Parathyroid adenoma (tissue), 2 donors: ENCODE results near the gene ZIC5.

Source experiments
- H2AFZ ChIP-seq: fragments of 300-600 bp; sonication (generic); one replicate; pipeline ENCODE4 v1.7.0; 2017; ENCODE audit warnings: antibody characterized with exemption, mild to moderate bottlenecking
- H3K27ac ChIP-seq: fragments of 300-600 bp; sonication (generic); one replicate; pipeline ENCODE4 v1.7.0; 2017
- H3K27me3 ChIP-seq: fragments of 300-600 bp; sonication (generic); one replicate; pipeline ENCODE4 v1.7.0; 2017; ENCODE audit warnings: low read length; ENCODE audit not compliant: control insufficient read depth, insufficient read depth
- H3K36me3 ChIP-seq: fragments of 300-600 bp; sonication (generic); one replicate; pipeline ENCODE4 v1.7.0; 2017; ENCODE audit warnings: low read length; ENCODE audit not compliant: control insufficient read depth, insufficient read depth
- H3K4me1 ChIP-seq: fragments of 300-600 bp; sonication (generic); one replicate; pipeline ENCODE4 v1.7.0; 2017; ENCODE audit warnings: control low read depth
- H3K4me2 ChIP-seq: fragments of 300-600 bp; sonication (generic); one replicate; pipeline ENCODE4 v1.7.0; 2017; ENCODE audit warnings: low read length
- H3K4me3 ChIP-seq: fragments of 300-600 bp; sonication (generic); one replicate; pipeline ENCODE4 v1.7.0; 2017; ENCODE audit warnings: low read depth, low read length
- H3K79me2 ChIP-seq: fragments of 300-600 bp; sonication (generic); one replicate; pipeline ENCODE4 v1.7.0; 2017; ENCODE audit warnings: control low read depth
- H3K9ac ChIP-seq: fragments of 300-600 bp; sonication (generic); one replicate; pipeline ENCODE4 v1.7.0; 2017; ENCODE audit warnings: mild to moderate bottlenecking
- H3K9me3 ChIP-seq: fragments of 300-600 bp; sonication (generic); one replicate; pipeline ENCODE4 v1.7.0; 2017; ENCODE audit warnings: low read length; ENCODE audit not compliant: control insufficient read depth
- TF ChIP-seq, protein P1 (sequence below): fragments of 300-600 bp; sonication (generic); IDR thresholded peaks from one replicate; pipeline ENCODE4 v1.7.0; 2017; ENCODE audit warnings: antibody characterized with exemption, mild to moderate bottlenecking
- donor health status: primary hyperparathyroidism.

ZIC5 gene

DNA sequence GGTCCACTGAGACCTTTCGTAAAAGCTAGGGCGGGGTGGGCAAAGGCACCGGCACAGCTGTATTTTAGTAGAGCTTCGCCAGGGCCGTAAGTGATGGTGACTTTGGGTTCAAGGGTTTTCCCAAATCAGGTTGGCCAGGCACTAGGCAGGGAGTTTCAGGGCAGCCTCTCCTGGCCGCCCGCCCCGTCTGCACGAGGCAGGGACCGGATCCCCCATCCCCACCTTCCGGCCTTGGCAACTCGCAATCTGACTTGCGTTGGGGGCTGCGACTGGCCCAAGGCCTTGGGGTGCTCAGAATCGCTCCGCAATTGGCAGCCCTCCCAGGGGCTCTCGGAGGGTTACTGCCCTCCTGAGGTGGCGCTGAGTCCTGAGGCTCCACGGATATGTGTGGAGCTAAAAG is 4.1 kb upstream of the ZIC5 start:
- TF ChIP-seq, protein P1, sequence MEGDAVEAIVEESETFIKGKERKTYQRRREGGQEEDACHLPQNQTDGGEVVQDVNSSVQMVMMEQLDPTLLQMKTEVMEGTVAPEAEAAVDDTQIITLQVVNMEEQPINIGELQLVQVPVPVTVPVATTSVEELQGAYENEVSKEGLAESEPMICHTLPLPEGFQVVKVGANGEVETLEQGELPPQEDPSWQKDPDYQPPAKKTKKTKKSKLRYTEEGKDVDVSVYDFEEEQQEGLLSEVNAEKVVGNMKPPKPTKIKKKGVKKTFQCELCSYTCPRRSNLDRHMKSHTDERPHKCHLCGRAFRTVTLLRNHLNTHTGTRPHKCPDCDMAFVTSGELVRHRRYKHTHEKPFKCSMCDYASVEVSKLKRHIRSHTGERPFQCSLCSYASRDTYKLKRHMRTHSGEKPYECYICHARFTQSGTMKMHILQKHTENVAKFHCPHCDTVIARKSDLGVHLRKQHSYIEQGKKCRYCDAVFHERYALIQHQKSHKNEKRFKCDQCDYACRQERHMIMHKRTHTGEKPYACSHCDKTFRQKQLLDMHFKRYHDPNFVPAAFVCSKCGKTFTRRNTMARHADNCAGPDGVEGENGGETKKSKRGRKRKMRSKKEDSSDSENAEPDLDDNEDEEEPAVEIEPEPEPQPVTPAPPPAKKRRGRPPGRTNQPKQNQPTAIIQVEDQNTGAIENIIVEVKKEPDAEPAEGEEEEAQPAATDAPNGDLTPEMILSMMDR: no peak
- H3K4me3 ChIP-seq: no peak overlapping the region
- no peaks in the 10 kb centered on the region for H3K79me2 ChIP-seq
- H3K9ac ChIP-seq: no peak overlapping the region
- H3K4me2 ChIP-seq: no peak overlapping the region
- no peaks in the 10 kb centered on the region for H3K4me1 ChIP-seq
- no peak overlapping the region for H3K27ac ChIP-seq
- no peaks in the 10 kb centered on the region for H3K36me3 ChIP-seq
- H3K27me3 ChIP-seq: peaks cover 53% of the 10 kb centered on the region
- no peaks in the 10 kb centered on the region for H3K9me3 ChIP-seq
- H2AFZ ChIP-seq: no peak overlapping the region

DNA sequence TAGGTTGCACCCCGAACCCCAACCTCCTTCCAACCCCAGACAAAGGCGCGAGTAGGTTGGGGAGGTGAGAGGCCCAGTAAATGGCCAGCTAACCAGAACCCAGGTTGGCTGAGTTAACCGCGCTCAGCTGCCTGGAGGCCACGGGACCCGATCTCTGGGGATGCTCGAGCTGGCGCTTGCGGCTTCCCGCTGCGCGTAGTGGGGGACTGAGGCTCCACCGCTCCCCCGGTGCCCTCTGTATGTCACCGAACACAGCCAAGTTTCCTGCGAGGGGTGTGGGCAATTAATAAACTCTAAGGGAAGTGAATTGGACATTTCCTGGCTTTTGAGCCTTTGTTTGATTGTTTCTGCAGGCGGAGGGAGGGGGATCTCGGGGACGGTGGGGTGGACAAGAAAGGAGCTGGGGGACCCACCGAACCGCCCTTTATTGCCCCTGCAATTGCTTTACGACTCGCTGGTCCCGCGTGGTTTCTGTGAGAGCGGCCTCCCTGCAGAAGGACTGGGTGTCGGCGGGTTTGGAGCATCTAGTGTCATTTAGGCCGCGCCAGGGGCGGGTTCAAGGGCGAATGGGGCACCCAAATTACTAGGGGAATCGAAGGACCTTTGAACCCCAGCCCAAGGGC is 3.5 kb upstream of the ZIC5 start:
- H3K4me1 ChIP-seq: no peaks in the 10 kb centered on the region
- no peaks in the 10 kb centered on the region for H3K36me3 ChIP-seq
- H3K27ac ChIP-seq: no peak overlapping the region
- H3K4me2 ChIP-seq: no peak overlapping the region
- H3K4me3 ChIP-seq: no peak overlapping the region
- no peaks in the 10 kb centered on the region for H3K79me2 ChIP-seq
- no peak overlapping the region for H3K9ac ChIP-seq
- H3K9me3 ChIP-seq: no peaks in the 10 kb centered on the region
- H3K27me3 ChIP-seq: peaks cover 52% of the 10 kb centered on the region
- TF ChIP-seq, protein P1: no peak
- no peak overlapping the region for H2AFZ ChIP-seq

DNA sequence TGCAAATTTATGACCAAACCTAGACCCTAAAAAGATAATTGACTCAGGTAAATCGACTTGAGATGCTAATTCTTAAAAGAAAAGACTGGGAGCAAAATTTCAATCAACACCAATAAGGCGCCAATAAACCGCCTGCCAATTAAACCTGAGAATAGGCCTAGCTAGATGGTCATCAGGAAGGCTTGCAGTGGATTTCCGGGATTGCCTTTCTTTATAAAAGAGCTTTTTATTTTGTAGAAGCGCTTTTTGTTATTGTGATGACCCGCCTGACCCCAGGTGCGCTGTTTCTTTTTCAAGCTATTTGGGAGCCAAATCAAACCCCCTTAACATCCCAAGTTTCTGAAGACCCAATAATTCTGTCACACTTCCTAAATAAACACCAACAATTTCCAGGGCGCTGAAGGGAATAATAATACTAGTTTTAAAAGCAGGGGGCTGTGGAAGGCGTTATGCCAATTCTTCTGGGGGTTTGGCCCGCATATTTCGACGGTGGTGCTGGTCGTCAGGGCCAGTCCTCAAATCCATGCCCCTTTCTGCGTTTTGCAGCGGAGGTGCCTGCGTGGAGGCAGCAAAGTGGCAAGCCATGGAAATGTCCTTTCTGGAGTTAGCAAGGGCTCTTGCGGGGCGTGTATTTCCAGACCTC is 2.9 kb upstream of the ZIC5 start:
- H3K4me3 ChIP-seq: no peak overlapping the region
- H2AFZ ChIP-seq: no peak overlapping the region
- TF ChIP-seq, protein P1: no peak
- no peak overlapping the region for H3K9ac ChIP-seq
- H3K27me3 ChIP-seq: peaks cover 45% of the 10 kb centered on the region
- no peaks in the 10 kb centered on the region for H3K36me3 ChIP-seq
- H3K27ac ChIP-seq: no peak overlapping the region
- no peaks in the 10 kb centered on the region for H3K9me3 ChIP-seq
- H3K4me2 ChIP-seq: no peak overlapping the region
- no peaks in the 10 kb centered on the region for H3K4me1 ChIP-seq
- H3K79me2 ChIP-seq: no peaks in the 10 kb centered on the region

DNA sequence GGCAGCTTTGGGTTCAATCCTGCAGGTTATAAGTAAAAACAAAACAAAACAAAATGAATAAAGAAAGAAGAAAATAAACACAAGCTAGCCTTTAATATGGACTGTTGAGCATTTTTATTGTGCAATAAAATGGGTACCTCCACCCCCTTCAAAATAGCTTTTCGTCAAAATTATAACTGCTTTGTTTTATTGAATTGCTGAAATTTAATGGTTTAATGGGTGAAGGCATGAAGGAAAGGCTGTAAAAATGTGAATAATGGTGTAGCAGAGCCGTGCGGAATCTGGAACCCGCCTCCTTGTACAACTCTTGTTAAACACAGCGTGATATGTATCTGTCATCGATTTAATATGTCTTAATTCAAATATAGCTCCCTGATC is 2.2 kb upstream of the ZIC5 start:
- H2AFZ ChIP-seq: no peak overlapping the region
- TF ChIP-seq, protein P1: no peak
- peaks cover 45% of the 10 kb centered on the region for H3K27me3 ChIP-seq
- H3K4me2 ChIP-seq: no peak overlapping the region
- no peak overlapping the region for H3K4me3 ChIP-seq
- no peak overlapping the region for H3K9ac ChIP-seq
- no peaks in the 10 kb centered on the region for H3K9me3 ChIP-seq
- no peaks in the 10 kb centered on the region for H3K79me2 ChIP-seq
- H3K36me3 ChIP-seq: no peaks in the 10 kb centered on the region
- no peaks in the 10 kb centered on the region for H3K4me1 ChIP-seq
- H3K27ac ChIP-seq: no peak overlapping the region
